Ramos (cell line): ENCODE results near the gene SH3BGRL.
"Not testable (repeated sequence)": the region's sequence is repeated elsewhere in the genome, so short reads cannot be mapped to it uniquely, and the experiment has no call there.

Experiments
- in situ Hi-C: fragments of 300-500 bp; cut with MboI; formaldehyde crosslinking; loops from one replicate; pipeline ENCODE4 v1.14.3; 2022; ENCODE audit warnings: low sequenced_read_pairs; ENCODE audit not compliant: unreplicated experiment

The SH3BGRL gene

DNA sequence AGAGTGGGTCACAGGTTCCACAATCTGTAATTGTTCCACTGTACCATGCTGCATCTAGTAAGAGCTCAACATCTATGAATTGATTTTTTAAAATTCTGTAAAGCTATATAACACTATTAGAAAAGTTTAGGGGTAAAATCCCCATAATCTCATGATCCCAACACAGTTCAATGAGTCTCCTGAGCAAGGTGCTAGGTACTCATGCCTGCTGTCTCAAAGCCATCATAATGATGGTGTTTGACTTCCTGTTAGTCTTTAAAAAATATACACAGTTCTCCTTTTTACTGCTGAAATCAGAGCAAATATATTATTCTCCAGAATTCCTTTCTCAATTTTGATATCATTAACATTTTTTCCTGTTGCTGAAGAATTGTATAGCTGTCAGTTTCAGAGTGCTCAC lies 55.9 kb downstream of the SH3BGRL start:
- in situ Hi-C loops = no loop called here

DNA sequence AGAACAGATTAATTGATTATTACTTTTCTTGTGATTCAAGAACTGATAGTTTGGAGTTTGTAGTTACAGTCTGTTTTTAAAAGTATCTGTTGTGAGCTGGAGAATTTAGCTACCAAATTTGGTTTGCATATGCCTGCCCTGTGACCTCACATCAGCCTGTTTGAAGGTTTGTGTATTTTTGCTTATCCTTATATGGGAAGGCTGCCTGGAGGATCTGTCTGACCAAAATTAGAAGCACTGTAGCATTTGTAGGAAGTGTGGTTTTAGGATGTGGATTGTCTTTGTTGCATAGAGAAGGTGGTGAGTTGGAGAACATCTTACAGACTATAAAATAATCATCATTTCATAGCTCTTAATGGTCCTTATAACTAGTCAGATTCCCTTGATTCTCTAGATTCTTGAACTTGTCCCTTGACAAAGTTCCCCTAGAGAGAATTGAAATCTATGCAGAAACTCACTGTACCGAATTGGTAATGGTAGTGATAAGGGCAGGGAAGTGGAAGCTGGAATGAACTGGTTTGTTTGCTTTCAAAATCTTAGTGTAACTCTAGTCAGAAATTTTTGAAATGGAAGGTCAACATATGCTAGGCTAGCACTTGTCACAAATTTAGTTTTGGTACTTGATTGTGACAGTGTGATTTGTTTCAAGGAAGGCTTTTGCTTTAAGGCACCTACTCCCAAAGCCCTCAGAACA lies 57.3 kb downstream of the SH3BGRL start:
- in situ Hi-C loops = no loop called here

DNA sequence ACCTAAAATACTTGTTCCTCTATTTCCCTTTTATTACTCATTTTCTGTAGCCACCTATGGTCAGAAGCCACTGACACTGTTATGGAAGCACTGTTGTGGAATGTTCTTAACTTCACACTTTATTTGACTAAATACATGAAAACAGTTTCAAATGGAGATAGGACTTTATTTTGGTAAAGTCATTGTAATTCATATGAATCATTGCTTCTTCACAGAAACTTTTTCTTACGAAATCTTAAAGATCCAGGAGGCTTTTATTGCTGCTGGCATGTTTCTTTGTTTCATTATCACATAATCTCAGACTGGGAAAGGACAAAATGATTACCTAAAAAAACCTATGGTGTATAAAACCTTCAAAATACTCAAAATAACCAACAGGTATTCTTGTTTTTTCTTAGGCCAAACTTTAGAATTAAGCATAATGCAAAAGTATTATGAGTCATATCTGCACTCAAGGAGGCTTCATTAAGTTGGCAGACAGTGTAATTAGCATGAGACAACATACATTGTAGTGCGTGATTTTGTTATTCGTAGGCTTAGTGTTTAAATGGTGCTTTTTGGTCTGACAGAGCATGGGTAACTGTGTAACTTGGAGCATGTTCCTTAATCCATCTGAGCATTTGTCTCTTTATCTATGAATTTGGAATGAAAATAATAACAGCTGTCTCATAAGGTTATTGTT lies 58.0 kb downstream of the SH3BGRL start:
- in situ Hi-C loops = no loop called here

GRCh38 chrX:81261576-81261975 lies 59.7 kb downstream of the SH3BGRL start:
- in situ Hi-C loops = no loop called here

GRCh38 chrX:81263059-81263458 lies 61.2 kb downstream of the SH3BGRL start:
- in situ Hi-C loops = no loop called here

DNA sequence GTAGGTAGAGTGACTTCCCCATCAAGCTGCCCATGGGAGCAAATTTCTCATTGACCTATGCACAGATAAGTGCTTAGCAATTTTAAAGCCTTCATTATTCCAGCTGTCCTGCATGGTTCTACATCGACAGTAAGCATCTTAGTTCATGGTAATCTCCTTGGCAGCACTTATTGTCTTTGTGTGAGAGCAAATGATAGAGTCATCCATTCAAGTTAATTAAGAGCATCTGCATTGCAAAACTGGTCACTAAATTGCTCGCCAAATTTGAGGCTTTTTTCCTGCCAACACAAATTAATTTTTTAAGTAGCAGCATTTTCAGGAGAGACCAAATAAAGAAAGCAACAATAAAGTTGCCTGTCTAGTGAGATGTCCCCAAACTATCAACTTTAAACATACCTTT lies 76.7 kb downstream of the SH3BGRL start:
- in situ Hi-C loops = no loop called here

DNA sequence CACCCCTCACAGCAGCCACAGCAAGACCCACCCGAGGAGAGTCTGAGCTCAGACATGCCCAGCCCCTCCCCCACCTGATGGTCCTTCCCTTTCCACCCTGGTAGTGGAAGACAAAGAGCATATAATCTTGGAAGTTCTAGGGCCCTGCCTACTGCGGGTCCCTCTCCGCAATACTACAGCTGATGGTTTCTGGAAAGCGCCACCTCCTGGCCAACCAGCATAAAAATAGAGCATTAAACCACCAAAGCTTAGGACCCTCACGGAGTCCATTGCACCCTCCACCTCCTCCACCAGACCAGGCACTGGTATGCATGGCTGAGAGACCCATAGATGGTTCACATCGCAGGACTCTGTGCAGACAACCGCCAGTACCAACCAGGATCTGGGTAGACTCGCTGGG lies 78.2 kb downstream of the SH3BGRL start:
- in situ Hi-C loops = no loop called here

GRCh38 chrX:81286075-81286474 lies 84.2 kb downstream of the SH3BGRL start:
- in situ Hi-C loops = no loop called here

GRCh38 chrX:81286608-81287007 lies 84.7 kb downstream of the SH3BGRL start:
- in situ Hi-C loops = no loop called here

GRCh38 chrX:81291996-81292395 lies 90.1 kb downstream of the SH3BGRL start:
- in situ Hi-C loops = no loop called here

GRCh38 chrX:81294101-81294500 lies 92.2 kb downstream of the SH3BGRL start:
- in situ Hi-C loops = no loop called here

DNA sequence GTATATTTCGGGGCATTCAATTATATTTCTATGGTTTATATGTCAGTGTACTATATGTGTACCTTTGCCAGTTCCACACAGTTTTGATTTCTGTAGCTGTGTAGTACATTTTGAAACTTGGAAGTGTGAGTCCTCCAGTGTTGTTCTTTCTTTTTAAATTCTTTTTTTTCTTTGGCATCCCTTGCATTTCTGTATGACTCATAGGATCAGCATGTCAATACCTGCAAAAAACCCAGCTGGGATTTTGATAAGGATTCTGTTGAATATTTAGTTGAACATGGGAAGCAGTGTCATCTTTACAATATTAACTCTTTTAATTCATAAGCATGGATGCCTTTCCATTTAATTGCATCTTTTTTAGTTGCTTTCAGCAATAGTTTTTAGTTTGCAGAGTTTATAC lies 100.0 kb downstream of the SH3BGRL start:
- in situ Hi-C loops = no loop called here

DNA sequence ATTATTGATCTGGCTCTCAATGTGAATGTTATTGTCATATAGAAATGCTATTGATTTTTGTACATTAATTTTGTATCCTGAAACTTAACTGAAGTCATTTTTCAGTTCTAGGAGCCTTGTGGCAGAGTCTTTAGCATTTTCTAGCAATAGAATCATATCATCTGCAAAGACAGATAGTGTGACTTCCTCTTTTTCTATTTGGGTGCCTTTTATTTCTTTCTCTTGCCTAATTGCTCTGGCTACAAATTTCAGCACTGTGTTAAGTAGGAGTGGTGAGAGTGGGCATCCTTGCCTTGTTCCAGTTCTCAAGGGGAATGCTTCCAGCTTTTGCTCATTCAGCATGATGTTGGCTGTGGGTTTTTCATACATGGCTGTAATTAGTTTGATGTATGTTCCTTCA lies 102.7 kb downstream of the SH3BGRL start:
- in situ Hi-C loops = no loop called here

DNA sequence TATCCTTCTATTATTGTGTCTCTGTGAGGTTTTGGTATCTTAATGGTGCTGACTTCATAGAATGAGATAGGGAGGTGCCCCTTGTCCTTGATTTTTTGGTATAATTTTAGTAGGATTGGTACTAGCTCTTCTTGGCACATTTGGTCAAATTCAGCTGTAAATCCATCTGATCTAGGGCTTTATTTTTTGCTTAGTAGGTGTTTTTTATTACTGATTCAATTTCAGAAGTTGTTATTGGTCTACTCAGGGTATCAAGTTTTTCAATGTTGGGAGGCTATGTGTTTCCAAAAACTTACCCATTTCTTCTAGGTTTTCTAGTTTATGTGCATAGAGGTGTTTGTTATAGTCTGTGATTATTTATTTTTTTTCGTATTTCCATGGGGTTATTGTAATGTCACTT lies 103.3 kb downstream of the SH3BGRL start:
- in situ Hi-C loops = no loop called here

DNA sequence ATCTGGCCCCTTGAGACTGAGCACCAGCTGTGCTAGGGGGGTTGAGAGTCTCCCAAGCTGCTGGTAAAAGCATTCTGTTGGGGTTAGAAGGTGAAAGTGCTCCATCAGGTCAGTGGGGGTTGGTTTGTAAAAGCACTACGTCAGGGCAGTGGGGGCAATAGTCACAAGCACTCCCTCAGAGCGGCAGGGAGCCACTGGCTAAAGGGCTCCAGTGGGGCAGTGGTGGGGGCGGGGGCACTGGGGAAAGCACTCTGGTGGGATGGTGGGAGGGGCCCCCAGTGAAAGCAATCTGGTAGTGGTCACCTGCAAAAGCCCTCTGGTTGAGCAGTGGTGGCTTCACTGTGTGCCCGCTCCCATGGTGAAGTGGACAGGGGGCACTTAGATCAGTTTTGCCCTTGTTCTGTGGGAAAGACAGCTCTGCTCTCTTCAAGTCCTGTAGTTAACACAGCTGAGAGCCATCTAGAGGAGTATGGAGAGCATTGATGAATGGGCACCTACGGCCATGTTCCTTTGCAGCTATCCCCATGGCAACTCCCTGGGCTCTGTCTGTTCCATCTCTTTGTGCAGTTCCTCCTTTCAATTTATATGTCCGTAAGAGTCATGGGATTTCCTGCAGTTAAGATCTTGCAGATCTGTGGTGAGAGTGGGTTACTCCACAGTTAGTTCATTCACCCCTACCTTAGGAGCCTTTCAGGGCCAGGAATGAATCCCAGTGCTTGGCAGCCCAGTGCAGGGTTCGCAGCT lies 106.4 kb downstream of the SH3BGRL start:
- in situ Hi-C loops = no loop called here

- in situ Hi-C loops = no loop called here
These were observed 114.3 kb downstream of the SH3BGRL start for GRCh38 chrX:81316163-81316562.

DNA sequence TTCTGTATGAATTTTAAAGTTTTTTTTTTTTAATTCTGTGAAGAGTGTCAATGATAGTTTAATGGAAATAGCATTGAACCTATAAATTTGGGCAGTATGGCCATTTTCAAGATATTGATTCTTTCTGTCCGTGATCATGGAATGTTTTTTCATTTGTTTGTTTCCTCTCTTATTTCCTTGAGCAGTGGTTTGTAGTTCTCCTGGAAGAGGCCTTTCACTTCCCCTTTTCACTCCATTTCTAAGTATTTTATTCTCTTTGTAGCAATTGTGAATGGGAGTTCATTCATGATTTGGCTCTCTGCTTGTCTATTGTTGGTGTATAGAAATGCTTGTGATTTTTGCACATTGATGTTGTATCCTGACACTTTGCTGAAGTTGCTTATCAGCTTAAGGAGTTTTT lies 129.8 kb downstream of the SH3BGRL start:
- in situ Hi-C loops = not testable (repeated sequence)

GRCh38 chrX:81336455-81337152 lies 134.7 kb downstream of the SH3BGRL start:
- in situ Hi-C loops = no loop called here

DNA sequence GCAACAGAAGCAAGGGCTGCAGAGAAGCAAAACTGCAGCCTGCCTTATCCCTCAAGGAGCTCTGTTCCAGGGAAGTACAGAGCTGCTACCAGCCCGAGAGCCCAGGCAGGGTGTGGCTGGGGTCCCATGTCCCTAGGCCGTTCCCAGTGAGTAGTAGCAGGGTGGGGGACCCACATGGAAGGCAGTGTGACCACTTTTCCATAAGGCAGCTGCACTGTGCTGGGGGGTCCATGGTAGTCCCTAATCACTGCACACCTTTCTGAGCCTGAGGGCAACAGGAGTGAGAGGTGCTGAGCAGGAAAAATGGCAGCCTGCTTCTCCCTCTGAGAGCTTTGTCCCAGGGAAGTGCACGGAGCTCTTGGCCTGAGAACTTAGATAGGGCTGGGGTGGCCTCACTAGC lies 135.9 kb downstream of the SH3BGRL start:
- in situ Hi-C loops = no loop called here

- in situ Hi-C loops = no loop called here
These were observed 137.0 kb downstream of the SH3BGRL start for GRCh38 chrX:81338924-81339323.

DNA sequence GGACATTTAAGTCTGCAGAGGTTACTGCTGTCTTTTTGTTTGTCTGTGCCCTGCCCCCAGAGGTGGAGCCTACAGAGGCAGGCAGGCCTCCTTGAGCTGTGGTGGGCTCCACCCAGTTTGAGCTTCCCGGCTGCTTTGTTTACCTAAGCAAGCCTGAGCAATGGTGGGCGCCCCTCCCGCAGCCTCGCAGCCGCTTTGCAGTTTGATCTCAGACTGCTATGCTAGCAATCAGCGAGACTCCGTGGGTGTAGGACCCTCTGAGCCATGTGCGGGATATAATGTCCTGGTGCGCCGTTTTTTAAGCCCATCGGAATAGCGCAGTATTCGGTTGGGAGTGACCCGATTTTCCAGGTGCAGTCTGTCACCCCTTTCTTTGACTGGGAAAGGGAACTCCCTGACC lies 143.4 kb downstream of the SH3BGRL start:
- in situ Hi-C loops = not testable (repeated sequence)
